ENCODE measurements around the gene PPP3CA. TPM values are rescaled to one million over a fixed set of nuclear protein-coding genes. Genes with fewer than 3 reads are reported as not detected.

The PPP3CA gene
- total and polyA plus RNA-seq, 2 of the 8 experiments (the other 6 are each of a cell fraction or from before 2014, with no cell fraction given): 7.9 to 35.0 TPM

DNA sequence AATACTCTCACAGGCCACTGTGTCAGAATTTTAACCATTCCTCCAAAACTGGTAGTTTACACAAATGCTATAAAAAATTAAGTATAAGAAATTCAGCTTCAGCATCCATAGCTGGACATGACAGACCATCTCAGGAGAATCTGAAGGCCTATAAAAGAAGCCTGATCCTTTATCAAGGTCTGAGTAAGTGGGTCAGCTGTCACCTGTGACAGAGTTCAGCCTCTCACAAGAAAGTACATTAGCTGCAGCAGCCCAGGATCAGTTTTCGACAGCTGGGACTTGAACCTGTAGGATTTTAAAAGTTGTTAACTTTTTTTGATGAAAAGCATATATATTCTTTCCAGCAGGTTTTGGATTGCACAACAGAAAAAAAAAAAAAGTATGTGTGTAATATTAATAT, 60.7 kb downstream of the PPP3CA start:
- no peak overlapping the region for H3K4me2 ChIP-seq (ENCODE audit: insufficient read depth in 1 of 2, low read depth in 2 of 2, low read length in 2 of 2)
- no peak overlapping the region for H3K4ac ChIP-seq (replicated peaks; ENCODE audit: insufficient read length, low read depth, low read length)
- H4K91ac ChIP-seq (replicated peaks; ENCODE audit: insufficient read length, low read length): no peak overlapping the region
- peaks cover 0 to 26% (median 18%) of the 10 kb centered on the region in 4 experiments; a peak in 6 of 7 replicates for H3K4me1 ChIP-seq (replicated peaks in 1 of 4; ENCODE audit: control insufficient read depth in 3 of 4, insufficient read depth in 4 of 4, low read length in 3 of 4)
- WGBS, 2 experiments (ENCODE audit: extremely low coverage in 1 of 2, insufficient coverage in 1 of 2, insufficient read length in 1 of 2, insufficient replicate concordance in 2 of 2, low coverage in 1 of 2, low lambda C conversion rate in 2 of 2, missing lambda C conversion rate in 1 of 2): 96% methylated on average over 1 of the region's 1 CpG; no CpG with 5 or more reads in 1 of the 2 experiments
- no peak overlapping the region for H3K9ac ChIP-seq (replicated peaks in 1 of 4; ENCODE audit: extremely low read depth in 1 of 4, low read depth in 3 of 4, low read length in 3 of 4)
- H4K5ac ChIP-seq (ENCODE audit: insufficient read length, low read depth, low read length): no peak overlapping the region
- CTCF ChIA-PET (ENCODE audit: partially characterized antibody): interaction anchor here (0.9 kb wide), 1 partner anchor 49 kb away, joined by 3 read pairs; no protein-coding TSS in a partner anchor
- no peak overlapping the region for H3K56ac ChIP-seq (replicated peaks; ENCODE audit: insufficient read length, low read depth, low read length)
- no peaks in the 10 kb centered on the region for H3K27me3 ChIP-seq (replicated peaks in 1 of 4; ENCODE audit: control insufficient read depth in 3 of 4, extremely low read depth in 1 of 4, insufficient read depth in 3 of 4, low read length in 3 of 4)
- no peak overlapping the region for H3K14ac ChIP-seq (ENCODE audit: insufficient read length)
- H2BK120ac ChIP-seq (replicated peaks; ENCODE audit: low read depth, low read length): no peak overlapping the region
- FAIRE-seq (no peak), DNase-seq (ENCODE audit: low read depth in 1 of 2, low spot score in 2 of 2) (no peak)
- H3K4me3 ChIP-seq (ENCODE audit: extremely low read depth in 1 of 4, insufficient read depth in 2 of 4, low read depth in 3 of 4, low read length in 4 of 4): no peak overlapping the region
- H3K23ac ChIP-seq (ENCODE audit: insufficient read length): no peak overlapping the region
- H2AK5ac ChIP-seq (ENCODE audit: low read depth, low read length): no peak overlapping the region
- no peak overlapping the region for H2BK15ac ChIP-seq (ENCODE audit: low read length)
- H3K36me3 ChIP-seq (ENCODE audit: control insufficient read depth in 2 of 4, insufficient read depth in 4 of 4, low read length in 3 of 4): no peaks in the 10 kb centered on the region
- no peaks in the 10 kb centered on the region for H4K20me1 ChIP-seq (replicated peaks in 1 of 2; ENCODE audit: control insufficient read depth in 1 of 2, insufficient read depth in 2 of 2, low read length in 2 of 2)
- H3K23me2 ChIP-seq (ENCODE audit: low read depth, low read length): no peaks in the 10 kb centered on the region; the same call in 1 of the 2 replicates
- no peaks in the 10 kb centered on the region for H3K79me1 ChIP-seq (ENCODE audit: low read depth, low read length)
- no peak overlapping the region for H2AFZ ChIP-seq (ENCODE audit: low read length)
- H4K8ac ChIP-seq (ENCODE audit: extremely low read depth, insufficient read depth, low read length): no peak overlapping the region
- no peak overlapping the region for H3K18ac ChIP-seq (ENCODE audit: extremely low read depth, low read length)
- no peak overlapping the region for H2BK12ac ChIP-seq (ENCODE audit: low read depth, low read length)
- POLR2A ChIA-PET (ENCODE audit: partially characterized antibody): no interaction called here
- H3K79me2 ChIP-seq (ENCODE audit: control insufficient read depth in 1 of 2, insufficient read depth in 2 of 2, low read length in 2 of 2): peaks cover 0 to 42% of the 10 kb centered on the region in 2 experiments; a peak in 2 of 4 replicates
- H2BK20ac ChIP-seq (ENCODE audit: low read length): no peak overlapping the region
- H3K27ac ChIP-seq (ENCODE audit: low read depth, low read length): no peak overlapping the region
- H2BK5ac ChIP-seq (ENCODE audit: low read depth, low read length): no peak overlapping the region
- no peaks in the 10 kb centered on the region for H3K9me3 ChIP-seq (ENCODE audit: insufficient read depth in 2 of 2, low read depth in 1 of 2, low read length in 1 of 2)
- TF ChIP-seq EZH2 (IDR thresholded peaks at IDR 0.05; ENCODE audit: low read depth, low read length, severe bottlenecking) (no peak), EP300 (IDR thresholded peaks at IDR 0.05; ENCODE audit: borderline replicate concordance in 1 of 2, low read depth in 2 of 2, low read length in 2 of 2) (no peak), SP4 (IDR thresholded peaks at IDR 0.05; ENCODE audit: low read length) (no peak), YY1 (IDR thresholded peaks at IDR 0.05; ENCODE audit: low read depth, low read length) (no peak), SIN3A (conservative IDR thresholded peaks at IDR 0.05 in 1 of 2, IDR thresholded peaks at IDR 0.05 in 1 of 2; ENCODE audit: low read depth in 1 of 2, low read length in 2 of 2) (no peak), TBP (IDR thresholded peaks at IDR 0.05; ENCODE audit: low read depth, low read length) (no peak), SAP30 (IDR thresholded peaks at IDR 0.05; ENCODE audit: insufficient read depth, insufficient replicate concordance, low read length) (no peak), HDAC6 (IDR thresholded peaks at IDR 0.05; ENCODE audit: low read depth, low read length) (no peak)
- TF ChIP-seq, protein P1, sequence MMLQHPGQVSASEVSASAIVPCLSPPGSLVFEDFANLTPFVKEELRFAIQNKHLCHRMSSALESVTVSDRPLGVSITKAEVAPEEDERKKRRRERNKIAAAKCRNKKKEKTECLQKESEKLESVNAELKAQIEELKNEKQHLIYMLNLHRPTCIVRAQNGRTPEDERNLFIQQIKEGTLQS (IDR thresholded peaks at IDR 0.05; ENCODE audit: insufficient read depth, low read depth, low read length): no peak
- TF ChIP-seq, protein P2, sequence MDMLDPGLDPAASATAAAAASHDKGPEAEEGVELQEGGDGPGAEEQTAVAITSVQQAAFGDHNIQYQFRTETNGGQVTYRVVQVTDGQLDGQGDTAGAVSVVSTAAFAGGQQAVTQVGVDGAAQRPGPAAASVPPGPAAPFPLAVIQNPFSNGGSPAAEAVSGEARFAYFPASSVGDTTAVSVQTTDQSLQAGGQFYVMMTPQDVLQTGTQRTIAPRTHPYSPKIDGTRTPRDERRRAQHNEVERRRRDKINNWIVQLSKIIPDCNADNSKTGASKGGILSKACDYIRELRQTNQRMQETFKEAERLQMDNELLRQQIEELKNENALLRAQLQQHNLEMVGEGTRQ (IDR thresholded peaks at IDR 0.05; ENCODE audit: low read length): no peak
- TF ChIP-seq, protein P3, sequence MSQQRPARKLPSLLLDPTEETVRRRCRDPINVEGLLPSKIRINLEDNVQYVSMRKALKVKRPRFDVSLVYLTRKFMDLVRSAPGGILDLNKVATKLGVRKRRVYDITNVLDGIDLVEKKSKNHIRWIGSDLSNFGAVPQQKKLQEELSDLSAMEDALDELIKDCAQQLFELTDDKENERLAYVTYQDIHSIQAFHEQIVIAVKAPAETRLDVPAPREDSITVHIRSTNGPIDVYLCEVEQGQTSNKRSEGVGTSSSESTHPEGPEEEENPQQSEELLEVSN (IDR thresholded peaks at IDR 0.05): no peak

Data from H1 (cell line).